Stimulated activated CD8-positive, alpha-beta memory T cell treated with anti-CD3 and anti-CD28 coated beads, Interleukin-2, amount 100 ng/mL, for 48 hours (primary cell): ENCODE data around the gene HORMAD1.
A peak's percentile ranks its signal among the peaks of the same experiment; 100 is the strongest.
"Not testable (repeated sequence)": the region's sequence is repeated elsewhere in the genome, so short reads cannot be mapped to it uniquely, and the experiment has no call there.

Experiments used
- DNase-seq, 2 donors: peaks; one replicate each; pipeline ENCODE4 v3.0.0-alpha.2; 2020; ENCODE audit warnings: low read depth in 2 of 2

The HORMAD1 gene

DNA sequence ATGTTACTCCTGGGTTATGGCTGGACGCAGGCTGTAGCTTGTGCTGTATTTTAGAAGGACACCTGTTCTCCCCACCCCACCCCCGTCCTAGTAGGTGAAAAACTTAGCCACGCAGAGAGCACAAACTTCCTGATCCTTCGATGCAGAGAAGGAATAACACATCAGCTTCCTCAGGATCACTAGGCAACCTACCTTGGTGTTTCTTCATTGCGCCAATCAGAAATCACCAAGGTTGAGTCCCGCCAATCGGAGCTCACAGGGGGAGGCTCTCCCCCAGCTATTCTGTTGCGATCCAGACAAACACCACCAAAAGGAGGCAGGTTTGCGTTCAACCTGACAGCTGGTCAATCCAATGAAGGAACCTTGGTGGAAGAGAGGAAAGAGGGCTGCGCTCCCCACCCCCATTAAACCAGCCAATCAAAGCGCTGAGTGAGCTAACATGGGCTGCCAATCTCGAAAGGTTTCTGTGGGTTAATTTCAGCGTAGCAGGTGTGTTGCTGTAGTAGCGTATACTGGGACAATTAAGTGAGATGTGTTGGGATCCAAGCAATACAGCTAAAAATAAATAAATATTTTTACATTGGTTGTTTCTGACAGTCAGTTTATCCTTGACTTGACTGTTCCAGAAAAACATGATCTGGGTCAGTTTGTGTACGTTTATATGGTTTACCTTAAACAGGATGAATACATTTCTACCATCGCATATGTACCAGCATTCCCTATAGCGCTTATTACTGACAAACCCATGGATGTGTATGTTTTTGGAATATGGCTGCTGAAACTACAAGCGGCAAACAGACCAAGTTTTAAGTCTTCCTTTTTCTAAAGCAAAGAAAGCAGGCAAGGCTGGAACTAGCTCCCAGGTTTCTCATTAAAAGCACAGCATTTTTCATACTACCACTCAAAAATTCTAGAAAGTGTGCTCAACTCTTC, 23.4 kb downstream of the HORMAD1 start, which contains the start of gene GOLPH3L:
Gene GOLPH3L (minus strand): TSS at position 160 of the 933 bp plus-strand sequence. CDS start 2,316 bp downstream, outside the sequence.
- peak; percentile 68 to 80 for DNase-seq

DNA sequence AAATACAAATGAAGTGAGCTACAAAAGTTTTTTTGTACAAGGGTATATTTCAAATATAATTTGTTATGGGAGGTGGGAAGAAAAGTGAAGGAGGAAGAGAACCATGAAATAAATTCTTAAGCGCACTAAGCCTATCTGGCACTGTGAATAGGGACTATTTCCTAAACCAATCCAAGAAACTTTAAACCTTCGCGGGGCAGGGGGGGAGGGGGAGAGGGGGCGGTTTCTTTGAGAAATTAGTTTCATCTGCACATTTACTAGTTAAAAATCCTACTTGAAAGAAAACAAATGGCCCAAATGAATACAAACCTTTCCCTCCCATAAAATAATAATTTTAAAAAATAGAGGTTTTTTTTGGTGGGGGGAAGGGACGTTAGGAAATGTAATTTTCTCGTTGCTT, 24.1 kb downstream of the HORMAD1 start:
- no peak for DNase-seq

DNA sequence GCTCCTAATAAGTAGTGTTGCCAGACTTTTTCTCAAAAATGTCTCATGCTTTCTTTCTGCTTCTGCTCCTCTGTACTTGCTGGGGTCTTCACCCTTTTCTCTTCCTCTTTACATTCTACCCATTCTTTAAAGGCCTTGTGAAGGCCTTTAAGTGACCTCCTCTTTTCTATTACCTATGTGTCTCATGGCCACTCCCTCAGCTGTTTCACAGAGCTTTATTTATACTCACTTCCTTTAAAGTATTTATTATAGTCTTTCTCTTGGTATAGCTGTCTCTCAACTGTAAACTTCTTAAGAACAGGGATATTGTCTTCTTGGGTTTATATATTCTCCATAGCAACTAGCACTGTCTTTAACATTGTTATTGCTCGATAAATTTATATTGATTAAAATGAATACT, 24.5 kb downstream of the HORMAD1 start:
- DNase-seq = no peak

DNA sequence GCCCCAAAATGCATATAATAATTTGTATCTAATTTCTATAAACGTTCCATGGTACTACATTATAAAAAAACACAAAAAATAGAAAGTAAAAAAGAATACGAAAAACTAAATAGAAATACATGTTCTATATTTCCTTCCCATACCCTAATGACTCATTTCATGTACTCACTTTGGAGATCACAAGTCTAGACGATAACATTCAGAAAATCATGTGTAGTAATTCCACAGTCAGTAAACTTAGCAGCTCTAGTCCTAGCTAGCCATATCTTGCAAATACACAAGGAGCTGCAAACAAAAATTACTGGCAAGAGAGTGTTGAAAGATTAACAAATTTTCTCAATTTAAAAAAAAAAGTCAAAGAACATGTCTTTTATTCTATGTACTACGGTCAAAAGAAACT, 25.1 kb downstream of the HORMAD1 start:
- no peak for DNase-seq

DNA sequence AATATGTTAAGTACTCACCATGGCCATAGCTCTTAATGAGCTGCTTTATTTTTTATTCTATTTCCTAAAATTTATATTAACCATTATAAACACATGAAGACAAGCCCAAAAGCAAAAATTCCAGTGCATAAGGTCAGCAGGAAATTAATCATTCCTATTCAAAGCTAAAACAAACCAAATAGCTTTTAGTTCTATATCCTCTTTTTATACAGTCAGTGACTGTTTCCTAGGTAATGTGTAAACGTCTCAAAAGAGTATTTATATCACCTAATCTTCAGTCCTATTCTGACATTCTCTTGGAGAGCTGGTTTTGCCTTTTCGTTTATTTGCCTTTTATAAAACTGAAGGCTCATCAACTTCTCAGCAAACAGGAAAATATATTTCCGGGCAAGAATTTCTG, 28.0 kb downstream of the HORMAD1 start:
- no peak for DNase-seq

DNA sequence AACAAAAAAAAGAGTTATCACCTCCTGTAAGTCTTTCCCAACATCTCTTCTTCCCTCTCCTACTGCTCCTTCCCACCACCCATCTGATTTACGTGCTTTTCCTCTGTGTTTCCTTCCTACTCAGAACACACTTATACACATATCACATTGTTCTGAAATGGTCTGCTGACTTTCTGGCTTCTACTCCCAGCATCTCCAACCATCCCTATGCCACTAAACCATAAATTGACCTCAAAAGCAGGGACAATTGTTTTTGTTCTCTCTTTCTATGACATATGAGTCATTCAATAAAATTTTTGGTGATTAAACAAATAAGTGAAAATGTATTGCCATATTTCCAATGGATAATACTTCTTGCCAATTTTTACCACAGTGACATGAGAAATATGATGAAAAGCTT, 31.9 kb downstream of the HORMAD1 start:
- no peak for DNase-seq

DNA sequence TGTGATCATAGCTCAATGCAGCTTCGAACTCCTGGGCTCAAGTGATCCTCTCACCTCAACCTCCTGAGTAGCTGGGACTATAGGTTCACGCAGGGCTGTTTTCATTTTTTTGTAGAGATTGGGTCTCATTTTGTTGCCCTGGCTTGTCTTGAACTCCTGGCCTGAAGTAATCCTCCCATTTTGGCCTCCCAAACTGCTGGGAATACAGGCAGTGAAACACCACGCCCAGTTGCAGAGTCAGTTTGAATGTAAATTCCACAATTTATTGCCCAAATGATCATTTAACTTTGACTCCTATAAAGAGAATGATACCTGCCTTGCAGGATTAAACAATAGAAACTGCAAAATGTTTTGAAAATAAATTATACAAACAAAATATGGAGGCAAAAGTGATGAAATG, 34.4 kb downstream of the HORMAD1 start:
- no peak for DNase-seq

DNA sequence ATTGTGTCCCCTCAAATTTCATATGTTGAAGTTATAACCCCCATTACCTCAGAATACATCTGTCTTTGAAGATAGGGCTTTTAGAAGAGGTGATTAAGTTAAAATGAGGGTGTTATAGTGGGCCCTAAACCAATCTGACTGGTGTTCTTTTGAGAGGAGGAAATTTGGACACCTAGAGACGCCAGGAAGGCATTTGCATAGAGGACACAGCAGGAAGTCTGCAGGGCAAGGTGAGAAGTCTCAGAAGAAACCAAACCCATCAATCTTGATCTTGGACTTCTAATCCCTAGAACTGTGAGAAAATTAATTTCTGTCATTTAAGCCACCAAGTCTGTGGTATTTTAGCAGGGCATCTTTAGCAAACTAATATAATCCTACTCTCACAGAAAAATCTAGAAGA, 36.8 kb downstream of the HORMAD1 start:
- no peak for DNase-seq

DNA sequence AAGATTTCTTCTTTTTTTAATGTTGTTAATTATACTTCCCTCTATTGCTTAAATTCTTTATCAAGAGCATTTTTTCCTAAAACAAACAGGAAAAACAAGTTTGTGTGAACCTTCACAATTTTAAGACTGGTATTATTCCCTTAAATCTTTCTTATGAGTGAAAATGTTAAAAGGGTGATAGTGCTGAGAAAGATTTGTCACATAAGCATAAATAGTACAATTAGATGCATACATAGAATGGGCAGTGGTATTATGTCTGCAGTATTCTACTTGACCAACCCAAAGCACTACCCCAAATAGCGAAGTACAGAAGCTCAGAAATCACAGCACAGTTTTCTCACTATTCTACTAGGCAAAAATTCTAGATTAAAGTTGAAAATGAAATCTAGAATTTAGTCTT, 41.7 kb downstream of the HORMAD1 start:
- DNase-seq = no peak

DNA sequence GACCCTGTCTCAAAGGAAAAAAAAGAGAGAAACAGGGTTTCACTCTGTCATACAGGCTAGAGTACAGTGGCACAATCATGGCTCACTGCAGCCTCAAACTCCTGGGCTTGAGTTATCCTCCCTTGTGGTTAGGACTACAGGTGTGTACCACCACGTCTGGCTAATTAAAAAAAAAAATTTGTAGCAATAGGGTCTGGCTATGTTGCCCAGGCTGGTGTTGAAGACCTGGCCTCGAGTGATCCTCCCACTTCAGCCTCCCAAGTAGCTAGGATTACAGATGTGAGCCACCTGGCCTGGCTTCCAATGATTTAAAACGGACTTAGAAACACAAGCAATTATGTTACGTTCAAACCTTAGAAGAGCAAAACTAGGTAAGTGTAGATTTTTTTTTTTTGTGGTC, 45.8 kb downstream of the HORMAD1 start:
- no peak for DNase-seq

DNA sequence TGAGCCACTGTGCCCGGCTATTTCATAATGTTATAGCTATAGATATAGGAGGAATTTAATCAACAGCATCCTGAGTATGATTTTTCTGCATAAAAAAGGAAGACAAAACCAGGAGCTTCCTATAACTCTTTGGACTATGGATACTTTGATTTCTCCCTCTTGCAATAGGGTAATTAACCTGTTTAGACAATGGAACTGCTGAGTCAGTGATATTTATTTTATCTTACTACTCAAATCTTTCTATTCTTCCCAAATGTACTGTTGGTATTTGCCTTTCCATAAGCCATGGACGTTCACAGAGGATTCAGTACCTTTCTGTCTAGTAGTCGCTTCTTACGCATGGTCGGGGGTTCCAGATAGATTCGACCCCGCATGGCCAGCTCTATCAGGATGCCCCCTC, 57.4 kb downstream of the HORMAD1 start:
- no peak for DNase-seq

DNA sequence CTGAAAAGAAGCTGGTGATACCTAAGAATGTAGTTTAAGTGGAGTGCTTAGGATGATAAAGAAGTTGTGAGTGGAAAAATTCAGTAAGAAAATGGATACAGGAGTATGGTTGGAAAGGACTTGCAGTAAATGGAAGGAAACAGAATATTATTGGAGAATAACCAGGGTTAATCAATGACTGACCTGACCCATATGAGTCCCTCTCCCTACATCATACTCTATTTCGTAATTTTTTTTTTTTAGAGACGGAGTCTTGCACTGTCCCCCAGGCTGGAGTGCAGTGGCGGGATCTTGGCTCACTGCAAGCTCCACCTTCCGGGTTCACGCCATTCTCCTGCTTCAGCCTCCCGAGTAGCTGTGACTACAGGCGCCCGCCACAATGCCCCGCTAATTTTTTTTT, 57.9 kb downstream of the HORMAD1 start:
- no peak for DNase-seq

DNA sequence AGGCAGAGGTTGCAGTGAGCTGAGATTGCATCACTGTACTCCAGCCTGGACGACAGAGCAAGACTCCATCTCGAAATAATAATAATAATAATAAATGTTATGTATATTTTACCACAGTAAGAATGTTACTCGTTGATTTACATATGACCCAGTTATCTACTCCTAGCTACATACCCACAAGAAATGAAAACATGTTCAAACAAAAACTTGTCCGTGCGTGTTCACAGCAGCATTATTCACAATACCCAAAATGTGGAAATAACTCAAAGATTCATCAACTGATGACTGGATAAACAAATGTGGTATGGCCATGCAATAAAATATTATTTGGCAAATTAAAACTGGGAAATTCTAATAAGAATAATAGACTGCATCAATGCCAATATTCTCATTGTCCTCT, 59.5 kb downstream of the HORMAD1 start:
- no peak for DNase-seq

DNA sequence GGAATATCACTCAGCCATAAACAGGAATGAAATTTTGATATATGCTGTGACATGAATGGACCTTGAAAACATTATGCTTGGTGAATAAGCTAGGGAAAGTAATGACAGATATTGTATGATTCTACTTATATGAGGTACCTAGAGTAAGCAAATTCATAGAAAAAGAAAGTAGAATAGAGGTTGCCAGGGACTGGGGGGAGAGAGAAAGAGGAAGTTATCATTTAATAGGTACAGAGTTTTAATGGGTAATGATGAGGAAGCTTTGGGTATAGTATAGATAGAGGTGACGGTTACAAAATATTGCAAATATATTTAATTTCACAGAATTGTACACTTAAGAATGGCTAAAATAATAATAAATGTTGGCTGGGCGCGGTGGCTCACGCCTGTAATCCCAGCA, 60.1 kb downstream of the HORMAD1 start:
- no peak for DNase-seq

DNA sequence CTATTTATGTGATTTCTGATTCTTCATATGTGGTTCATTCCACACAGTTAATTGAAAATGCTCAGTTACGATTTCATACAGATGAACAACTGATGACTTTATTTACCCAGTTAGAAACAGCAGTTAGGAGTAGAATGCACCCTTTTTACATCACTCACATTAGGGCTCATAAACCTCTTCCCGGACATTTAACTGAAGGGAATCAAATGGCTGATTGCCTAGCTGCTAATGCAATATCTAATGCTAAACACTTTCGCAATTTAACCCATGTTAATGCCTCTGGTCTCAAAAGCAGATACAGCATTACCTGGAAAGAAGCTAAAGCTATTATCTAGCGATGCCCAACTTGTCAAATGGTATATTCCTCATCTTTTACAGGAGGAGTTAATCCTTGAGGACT, 63.6 kb downstream of the HORMAD1 start:
- not testable (repeated sequence) for DNase-seq

DNA sequence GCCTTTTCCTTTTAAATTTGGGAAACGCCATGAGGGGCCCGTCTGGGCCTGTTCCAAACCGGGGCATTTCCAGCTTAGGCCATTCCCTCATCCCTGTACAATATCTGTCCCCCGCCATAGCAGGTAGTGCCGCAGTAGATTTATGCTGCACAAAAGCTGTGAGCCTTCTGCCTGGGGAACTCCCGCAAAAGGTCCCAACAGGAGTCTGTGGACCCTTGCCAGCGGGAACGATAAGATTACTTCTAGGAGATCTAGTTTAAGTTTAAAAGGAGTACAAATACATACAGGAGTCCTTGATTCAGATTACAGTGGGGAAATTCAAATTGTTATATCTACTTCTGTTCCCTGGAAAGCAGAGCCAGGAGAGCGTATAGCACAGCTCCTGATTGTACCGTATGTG, 66.1 kb downstream of the HORMAD1 start:
- DNase-seq = not testable (repeated sequence)

DNA sequence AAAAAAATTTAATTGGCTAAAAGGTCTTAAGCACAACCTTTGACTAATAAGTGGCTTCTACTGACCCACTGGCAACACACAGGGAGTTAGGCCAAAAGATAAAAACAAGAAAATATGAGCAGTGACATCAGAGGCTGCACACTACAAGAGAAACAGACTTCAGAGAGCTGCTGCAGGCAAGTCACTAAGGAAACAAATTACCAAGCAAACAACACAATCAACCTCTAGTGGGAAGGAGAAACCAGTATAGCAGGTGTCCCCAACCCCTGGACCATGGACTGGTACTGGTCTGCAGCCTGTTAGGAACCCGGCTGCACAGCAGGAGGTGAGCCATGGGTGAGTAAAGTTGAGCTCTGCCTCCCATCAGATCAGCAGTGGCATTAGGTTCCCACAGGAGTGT, 70.5 kb downstream of the HORMAD1 start:
- no peak for DNase-seq

DNA sequence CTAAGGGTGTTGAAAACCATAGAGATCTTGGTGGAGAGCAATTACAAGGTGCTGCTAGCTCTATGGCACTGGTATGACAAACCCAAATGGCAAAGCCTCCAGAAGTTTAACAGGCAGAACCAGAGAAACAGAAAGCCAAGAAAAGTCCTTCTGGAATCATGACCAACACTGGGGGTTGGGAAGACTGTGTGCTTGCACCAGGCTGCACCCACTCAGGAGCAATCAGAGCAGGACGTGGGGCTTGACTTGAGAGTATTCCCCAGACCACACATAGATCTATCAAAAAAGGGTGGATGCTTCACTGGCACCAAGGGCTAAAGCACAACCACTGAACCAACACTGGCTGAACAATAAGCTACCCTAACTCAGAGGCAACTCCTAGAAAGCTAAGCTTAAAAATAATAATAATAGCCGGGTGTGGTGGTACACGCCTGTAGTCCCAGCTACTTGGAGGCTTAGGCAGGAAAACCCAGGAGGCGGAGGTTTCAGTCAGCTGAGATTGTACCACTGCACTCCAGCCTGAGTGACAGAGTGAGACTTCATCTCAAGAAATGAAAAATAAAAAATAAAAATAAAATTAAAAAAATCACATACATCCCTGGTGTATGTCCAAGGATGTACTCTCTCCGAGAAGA, 71.1 kb downstream of the HORMAD1 start:
- DNase-seq = no peak
